GM15510 (cell line): ENCODE data around the gene PPIC.

Source experiments
- POLR2A ChIP-seq: IDR thresholded peaks from 3 replicates; pipeline ENCODE4 v1.6.1; 2011; ENCODE audit warnings: borderline replicate concordance; ENCODE audit not compliant: insufficient read length; ENCODE audit errors: extremely low read depth

The PPIC gene

DNA sequence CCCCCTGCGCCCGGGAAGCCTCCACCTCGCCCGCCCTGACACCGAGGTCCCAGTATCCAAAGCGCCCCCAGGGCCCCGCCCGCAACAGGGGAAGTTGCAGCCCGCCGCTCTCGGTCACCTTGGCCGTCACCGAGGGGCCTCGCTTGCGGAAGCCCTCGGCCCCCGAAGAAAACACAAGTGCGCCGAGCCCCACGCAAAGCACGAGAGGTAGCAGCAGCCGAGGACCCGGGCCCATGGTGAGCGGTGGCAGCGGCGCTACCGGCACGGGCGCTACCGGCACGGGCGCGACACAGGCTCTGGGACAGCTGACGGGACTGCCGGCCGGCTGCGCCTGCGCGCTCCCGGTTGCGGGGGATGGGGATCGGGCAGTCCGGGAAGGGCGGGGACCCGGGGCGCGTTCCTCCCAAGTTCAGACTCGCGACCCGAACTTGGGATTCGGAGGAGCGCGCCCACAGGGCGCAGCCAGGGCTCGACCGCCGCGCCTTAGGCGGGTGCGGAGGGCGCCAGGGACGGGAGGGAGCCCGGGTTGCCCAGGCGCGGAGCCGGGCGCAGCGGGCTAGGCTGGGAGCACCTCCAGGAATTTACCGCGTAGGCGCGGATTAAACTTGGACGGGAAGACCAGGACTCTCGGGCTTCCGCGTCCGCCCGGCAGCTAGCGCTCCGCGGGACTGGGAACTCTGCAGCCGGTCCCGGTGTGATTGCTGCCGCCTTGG, at the start of gene PPIC:
Gene PPIC (minus strand): TSS at position 335 of the 713 bp plus-strand sequence. CDS start 100 bp downstream, at position 235.
- no peak for TF ChIP-seq POLR2A

- no peak for TF ChIP-seq POLR2A
These were observed 49.2 kb upstream of the PPIC start for GRCh38 chr5:123085638-123086286.

DNA sequence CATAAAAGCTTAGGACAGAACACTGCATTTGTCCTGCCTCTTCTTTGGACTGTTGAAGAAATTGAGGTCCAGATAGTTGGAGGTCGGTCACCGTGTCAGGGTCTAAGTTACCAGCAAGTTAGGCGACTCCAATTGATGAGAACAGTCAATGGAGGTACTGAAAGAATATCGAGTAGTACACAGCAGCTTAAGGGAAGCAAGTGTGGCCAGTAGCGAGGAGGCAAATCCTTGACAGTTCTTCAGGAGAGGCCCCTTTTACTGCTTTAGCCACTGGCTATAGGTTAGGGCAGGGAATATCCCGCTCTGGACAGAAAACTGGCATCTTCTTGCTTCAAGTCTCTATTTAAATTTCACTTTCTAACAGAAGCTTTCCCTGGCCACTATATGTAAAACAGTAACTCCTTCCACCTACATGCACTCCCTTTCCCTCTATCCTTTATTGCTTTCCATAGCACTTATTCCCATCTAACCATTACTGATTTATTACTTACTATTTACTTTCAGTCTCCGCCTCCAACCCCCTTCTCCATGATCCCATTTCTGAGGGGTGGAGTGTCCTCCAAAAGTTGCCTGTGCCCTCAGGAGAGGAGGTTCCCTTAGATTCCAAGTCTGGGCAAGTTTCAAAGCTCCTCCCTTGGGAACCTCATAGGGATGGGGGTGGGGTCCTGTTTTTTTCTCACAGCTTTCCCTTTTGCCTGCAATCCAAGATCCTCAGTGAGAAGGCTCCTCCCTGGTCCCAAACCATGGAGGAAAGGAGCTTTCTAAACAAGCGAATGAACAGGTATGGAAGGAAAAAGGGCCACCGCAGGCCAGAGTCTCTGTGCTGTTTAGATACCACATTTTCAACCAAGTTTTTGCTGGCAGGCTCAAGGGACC, 48.4 kb upstream of the PPIC start:
- no peak for TF ChIP-seq POLR2A

GRCh38 chr5:123083298-123083697, 46.8 kb upstream of the PPIC start:
- TF ChIP-seq POLR2A, result no peak

- no peak for TF ChIP-seq POLR2A
These were observed 43.7 kb upstream of the PPIC start for GRCh38 chr5:123080215-123080614.

DNA sequence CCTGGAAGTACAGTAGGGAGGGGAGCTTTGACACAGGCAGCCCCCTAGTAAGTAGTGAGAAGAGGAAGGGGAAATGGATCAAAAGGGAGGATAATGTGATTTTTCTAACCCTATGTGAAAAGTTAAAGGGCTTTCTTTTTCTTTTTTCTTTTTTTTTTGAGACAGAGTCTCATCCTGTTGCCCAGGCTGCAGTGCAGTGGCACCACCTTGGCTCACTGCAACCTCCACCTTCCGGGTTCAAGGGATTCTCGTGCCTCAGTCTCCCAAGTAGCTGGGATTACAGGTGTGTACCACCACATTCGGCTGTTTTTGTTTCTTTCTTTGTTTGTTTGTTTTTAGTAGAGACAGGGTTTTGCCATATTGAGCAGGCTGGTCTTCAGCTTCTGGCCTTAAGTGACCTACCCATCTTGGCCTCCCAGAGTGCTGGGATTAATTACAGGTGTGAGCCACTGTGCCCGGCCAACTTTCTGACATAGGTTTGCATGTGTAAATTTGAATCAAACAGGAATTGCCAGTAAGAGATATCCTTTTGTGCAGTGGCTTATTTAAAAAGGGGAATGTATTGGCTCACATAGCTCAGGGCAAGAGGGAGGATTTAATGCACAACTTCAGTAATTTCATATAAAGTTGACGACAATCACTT, 39.1 kb upstream of the PPIC start:
- no peak for TF ChIP-seq POLR2A

DNA sequence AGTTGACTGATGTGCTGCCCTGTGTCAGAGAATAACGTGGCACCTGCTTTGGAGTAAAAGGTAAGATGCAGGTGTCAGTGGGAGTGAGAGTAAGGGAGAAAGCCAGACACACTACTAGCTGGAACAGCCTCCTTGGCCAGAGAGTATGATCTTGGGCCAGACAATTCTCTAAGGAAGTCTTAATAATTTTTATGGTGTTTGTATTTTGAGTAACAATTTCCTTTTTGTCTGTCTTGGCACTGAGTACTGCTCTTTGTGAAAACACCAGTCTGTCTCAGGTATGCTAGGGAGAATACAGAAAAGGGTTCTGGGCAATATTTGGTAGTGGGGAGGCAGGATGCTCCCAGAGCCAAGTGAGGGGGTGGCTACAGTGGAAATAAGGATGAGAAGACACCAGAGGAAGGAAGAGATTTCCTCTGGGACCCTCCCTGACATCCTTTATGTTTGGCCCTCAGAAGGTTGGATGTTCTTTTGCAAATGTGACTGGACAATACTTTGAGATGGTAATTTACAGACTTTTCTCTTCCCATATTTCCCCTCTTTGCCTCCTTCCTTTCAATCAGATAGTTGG, 31.9 kb upstream of the PPIC start:
- TF ChIP-seq POLR2A, result no peak

GRCh38 chr5:123066016-123066415, 29.5 kb upstream of the PPIC start:
- TF ChIP-seq POLR2A, result no peak

GRCh38 chr5:123059455-123059854, 22.9 kb upstream of the PPIC start:
- no peak for TF ChIP-seq POLR2A

DNA sequence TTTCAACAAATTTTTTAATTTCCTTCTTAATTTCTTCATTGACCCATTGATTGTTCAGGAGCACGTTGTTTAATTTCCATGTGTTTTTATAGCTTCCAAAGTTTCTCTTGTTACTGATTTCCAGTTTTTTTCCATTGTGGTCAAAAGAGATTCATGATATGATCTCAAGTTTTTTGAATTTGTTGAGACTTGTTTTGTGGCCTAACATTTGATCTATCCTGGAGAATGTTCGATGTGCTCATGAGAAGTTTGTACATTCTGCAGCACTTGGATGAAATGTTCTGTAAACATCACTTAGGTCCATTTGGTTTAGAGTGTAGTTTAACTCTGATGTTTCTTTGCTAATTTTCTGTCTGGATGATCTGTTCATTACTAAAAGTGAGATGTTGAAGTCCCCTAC, 14.7 kb upstream of the PPIC start:
- TF ChIP-seq POLR2A, result no peak

GRCh38 chr5:123047706-123048105, 11.2 kb upstream of the PPIC start:
- no peak for TF ChIP-seq POLR2A

- TF ChIP-seq POLR2A, result no peak
These were observed 9.7 kb upstream of the PPIC start for GRCh38 chr5:123046222-123046621.

DNA sequence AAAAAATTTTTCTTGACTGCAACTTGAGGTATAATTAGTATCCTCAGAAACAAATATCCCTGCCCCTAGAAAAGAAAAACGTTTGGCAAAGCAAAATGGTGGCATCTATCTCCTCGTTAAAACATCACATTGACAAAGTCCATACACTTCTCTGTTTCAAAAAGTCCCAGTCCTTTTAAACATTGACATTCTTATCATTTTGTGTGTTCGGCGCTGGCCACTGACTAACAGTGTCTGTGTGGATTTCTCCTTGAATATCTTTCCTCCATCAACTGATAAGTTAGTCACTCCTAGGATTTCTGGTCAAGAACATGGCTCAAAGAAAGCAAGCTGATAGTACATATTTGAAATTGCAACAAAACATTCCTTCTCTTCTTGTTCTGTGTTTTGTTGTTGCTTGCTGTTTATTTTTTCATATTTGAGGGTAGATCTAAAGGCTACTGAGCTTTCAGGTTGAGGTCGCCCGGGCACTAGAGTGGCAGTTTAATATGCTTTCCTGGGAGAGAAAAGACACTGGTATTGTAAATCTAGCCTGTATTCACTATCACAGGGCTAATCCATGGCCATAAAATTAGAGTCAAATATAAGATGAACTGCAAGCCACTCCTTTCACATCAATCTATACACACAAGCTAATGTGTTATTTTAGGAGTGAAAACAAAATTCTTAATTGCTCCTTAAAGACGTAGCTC, 8.5 kb upstream of the PPIC start:
- no peak for TF ChIP-seq POLR2A

DNA sequence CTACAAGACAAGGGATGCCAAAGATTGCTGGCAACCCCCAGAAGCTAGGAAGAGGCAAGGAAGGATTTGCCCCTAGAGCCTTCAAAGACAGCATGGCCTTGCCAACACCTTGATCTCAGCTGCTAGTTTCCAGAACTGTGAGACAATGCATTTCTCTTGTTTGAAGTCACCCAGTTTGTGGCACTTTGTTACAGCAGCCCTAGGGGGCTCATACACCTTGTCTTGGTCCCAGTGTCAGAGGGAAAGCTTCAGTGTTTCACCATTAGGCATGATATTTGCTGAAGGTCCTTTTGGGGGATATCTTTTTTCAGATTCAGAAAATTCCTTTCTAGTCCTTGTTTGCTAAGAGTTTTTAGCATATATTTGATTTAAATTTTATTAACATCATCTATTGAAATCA, 3.1 kb upstream of the PPIC start:
- no peak for TF ChIP-seq POLR2A
